GM20000 (cell line): ENCODE data around the gene GOLGA8B.

Experiments used
- DNase-seq: peaks from one replicate; pipeline ENCODE4 v3.0.0; 2012; ENCODE audit warnings: low spot score
- CTCF ChIP-seq: IDR thresholded peaks from 2 replicates; pipeline ENCODE4 v1.5.1; 2012; ENCODE audit warnings: mild to moderate bottlenecking, control low read depth; ENCODE audit errors: extremely low read depth, missing control alignments

GOLGA8B gene

GRCh38 chr15:34607832-34608231 lies 24.4 kb upstream of the GOLGA8B start:
- no peak for TF ChIP-seq CTCF
- no peak for DNase-seq

- no peak for DNase-seq
- TF ChIP-seq CTCF = no peak
Observed at GRCh38 chr15:34606545-34606944, 23.1 kb upstream of the GOLGA8B start.

- TF ChIP-seq CTCF = no peak
- DNase-seq = no peak
Observed at GRCh38 chr15:34606131-34606530, 22.7 kb upstream of the GOLGA8B start.

- DNase-seq = no peak
- TF ChIP-seq CTCF = no peak
Observed at GRCh38 chr15:34603095-34603494, 19.6 kb upstream of the GOLGA8B start.

- TF ChIP-seq CTCF = no peak
- DNase-seq = no peak
Observed at GRCh38 chr15:34600923-34601322, 17.5 kb upstream of the GOLGA8B start.

- TF ChIP-seq CTCF = no peak
- DNase-seq = no peak
Observed at GRCh38 chr15:34598799-34599585, 15.5 kb upstream of the GOLGA8B start.

GRCh38 chr15:34597316-34597715 lies 13.9 kb upstream of the GOLGA8B start:
- no peak for TF ChIP-seq CTCF
- DNase-seq = no peak
